ENCODE data around the gene IGFBP4.

DNA sequence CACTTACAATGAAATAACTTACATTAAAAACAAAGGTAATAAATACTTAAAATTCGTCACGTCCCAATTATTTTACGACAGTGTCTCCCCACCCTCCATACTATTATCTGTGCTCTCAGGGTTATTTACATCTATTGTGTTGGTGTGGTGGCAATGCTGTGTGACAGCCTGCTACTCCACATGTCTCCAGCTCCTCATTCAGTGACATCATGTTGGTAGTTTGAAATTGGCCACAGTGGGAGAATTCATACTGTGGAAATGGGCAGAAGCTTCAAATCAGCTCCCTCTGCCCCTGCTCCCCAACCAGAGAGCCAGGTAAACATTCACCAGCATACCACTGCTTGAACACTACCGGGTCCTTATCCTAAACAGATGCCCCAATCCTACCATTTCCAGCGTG is 51.9 kb downstream of the IGFBP4 start:
- TF ChIP-seq, protein P1, sequence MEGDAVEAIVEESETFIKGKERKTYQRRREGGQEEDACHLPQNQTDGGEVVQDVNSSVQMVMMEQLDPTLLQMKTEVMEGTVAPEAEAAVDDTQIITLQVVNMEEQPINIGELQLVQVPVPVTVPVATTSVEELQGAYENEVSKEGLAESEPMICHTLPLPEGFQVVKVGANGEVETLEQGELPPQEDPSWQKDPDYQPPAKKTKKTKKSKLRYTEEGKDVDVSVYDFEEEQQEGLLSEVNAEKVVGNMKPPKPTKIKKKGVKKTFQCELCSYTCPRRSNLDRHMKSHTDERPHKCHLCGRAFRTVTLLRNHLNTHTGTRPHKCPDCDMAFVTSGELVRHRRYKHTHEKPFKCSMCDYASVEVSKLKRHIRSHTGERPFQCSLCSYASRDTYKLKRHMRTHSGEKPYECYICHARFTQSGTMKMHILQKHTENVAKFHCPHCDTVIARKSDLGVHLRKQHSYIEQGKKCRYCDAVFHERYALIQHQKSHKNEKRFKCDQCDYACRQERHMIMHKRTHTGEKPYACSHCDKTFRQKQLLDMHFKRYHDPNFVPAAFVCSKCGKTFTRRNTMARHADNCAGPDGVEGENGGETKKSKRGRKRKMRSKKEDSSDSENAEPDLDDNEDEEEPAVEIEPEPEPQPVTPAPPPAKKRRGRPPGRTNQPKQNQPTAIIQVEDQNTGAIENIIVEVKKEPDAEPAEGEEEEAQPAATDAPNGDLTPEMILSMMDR (IDR thresholded peaks at IDR 0.05; ENCODE audit: insufficient read depth, low read depth, low read length), result no peak
- no peak for TF ChIP-seq EZH2 (IDR thresholded peaks at IDR 0.05; ENCODE audit: insufficient read depth, low read length)

Data from astrocyte (in vitro differentiated cells and primary cell).